B cell (primary cell): ENCODE measurements around the gene CLEC1A. TPM values are rescaled to one million over a fixed set of nuclear protein-coding genes. Genes with fewer than 3 reads are reported as not detected.

Source experiments
- ATAC-seq: fragments of 200-7000 bp; cut with Tn5 transposase; one replicate; pipeline ENCODE4 v1.10.0; 2021; ENCODE audit warnings: low read depth, mild to moderate bottlenecking, moderate number of reproducible peaks, moderate library complexity
- CTCF ChIA-PET: fragments of 350-600 bp; sonication (Branson Sonifier 250); formaldehyde crosslinking; loops from one replicate; lab custom pipeline; 2021; ENCODE audit warnings: antibody characterized with exemption, inconsistent platforms; lab: Charles Lee
- POLR2A ChIA-PET: fragments of 350-600 bp; sonication (Branson Sonifier 250); formaldehyde crosslinking; loops from one replicate; lab custom pipeline; 2021; ENCODE audit warnings: antibody characterized with exemption; lab: Charles Lee
- DNase-seq: peaks from one replicate; pipeline ENCODE4 v3.0.0; 2013
- H2AFZ ChIP-seq: 2 replicates; pipeline ENCODE4 v1.6.1; 2012; ENCODE audit warnings: mild to moderate bottlenecking, low read depth, low read length; ENCODE audit not compliant: insufficient read depth, poor library complexity, severe bottlenecking
- H3K27ac ChIP-seq, 2 donors: 1 replicate in 1 of 2; 2 replicates in 1 of 2; pipeline ENCODE4 v1.5.1; 2012 to 2013; ENCODE audit warnings: low read length in 2 of 2, mild to moderate bottlenecking in 2 of 2, moderate library complexity in 1 of 2
- H3K27me3 ChIP-seq, 4 experiments: fragments of 200-600 bp in 1 of 4; sonication (generic) in 1 of 4; replicated peaks in 1 of 4; 1 replicate in 2 of 4; 2 replicates in 2 of 4; pipeline versions ENCODE4 v1.6.1 to v1.7.0; 2013 to 2016; ENCODE audit warnings: low read length in 3 of 4, mild to moderate bottlenecking in 2 of 4, mixed read lengths in 1 of 4, moderate library complexity in 1 of 4; ENCODE audit not compliant: insufficient read depth in 4 of 4, control insufficient read depth in 3 of 4; ENCODE audit errors: control extremely low read depth in 1 of 4
- H3K36me3 ChIP-seq, 2 experiments: replicated peaks in 1 of 2; 1 replicate in 1 of 2; 2 replicates in 1 of 2; pipeline versions ENCODE4 v1.6.1 to v1.7.1; 2013; ENCODE audit warnings: low read length in 1 of 2; ENCODE audit not compliant: insufficient read depth in 2 of 2, control insufficient read depth in 1 of 2; ENCODE audit errors: control extremely low read depth in 1 of 2, extremely low read depth in 1 of 2
- H3K4me1 ChIP-seq, 2 donors: fragments of 200-600 bp in 1 of 2; sonication (generic) in 1 of 2; 1 replicate in 1 of 2; 2 replicates in 1 of 2; pipeline versions ENCODE4 v1.5.1 to v1.6.1; 2013 to 2017; ENCODE audit warnings: low read length in 2 of 2; ENCODE audit not compliant: control insufficient read depth in 2 of 2, insufficient read depth in 2 of 2
- H3K4me2 ChIP-seq: replicated peaks from 2 replicates; pipeline ENCODE3; 2012; ENCODE audit warnings: mild to moderate bottlenecking, low read depth, low read length; ENCODE audit not compliant: poor library complexity, severe bottlenecking
- H3K4me3 ChIP-seq, 5 experiments: fragments of 200-600 bp in 1 of 5; sonication (generic) in 1 of 5; 1 replicate in 3 of 5; 2 replicates in 2 of 5; pipeline versions ENCODE4 v1.5.1 to v1.7.0; 2011 to 2016; ENCODE audit warnings: low read length in 4 of 5, mild to moderate bottlenecking in 4 of 5, low read depth in 2 of 5, control low read depth in 1 of 5, moderate library complexity in 1 of 5; ENCODE audit not compliant: insufficient read depth in 1 of 5; ENCODE audit errors: control extremely low read depth in 1 of 5, extremely low read depth in 1 of 5
- H3K79me2 ChIP-seq: fragments of 200-600 bp; sonication (generic); one replicate; pipeline ENCODE4 v1.6.0; 2016; ENCODE audit warnings: low read length; ENCODE audit not compliant: control insufficient read depth, insufficient read depth
- H3K9ac ChIP-seq: fragments of 200-600 bp; sonication (generic); 2 replicates; pipeline ENCODE4 v1.6.1; 2017; ENCODE audit warnings: mild to moderate bottlenecking, low read length, moderate library complexity
- H3K9me3 ChIP-seq, 3 donors: one replicate each; pipeline versions ENCODE4 v1.6.1 to v1.7.1; 2013; ENCODE audit warnings: low read length in 2 of 3; ENCODE audit not compliant: control insufficient read depth in 2 of 3, insufficient read depth in 1 of 3; ENCODE audit errors: control extremely low read depth in 1 of 3
- H4K20me1 ChIP-seq: 2 replicates; pipeline ENCODE4 v1.6.0; 2012; ENCODE audit warnings: mild to moderate bottlenecking, low read length; ENCODE audit not compliant: insufficient read depth, control insufficient read depth, poor library complexity, severe bottlenecking
- H3K27ac Mint-ChIP-seq: one replicate; pipeline ENCODE4 v1.8.0; 2021; ENCODE audit warnings: mixed read lengths
- H3K27me3 Mint-ChIP-seq: one replicate; pipeline ENCODE4 v1.8.0; 2021; ENCODE audit warnings: mixed read lengths
- H3K4me1 Mint-ChIP-seq: one replicate; pipeline ENCODE4 v1.8.0; 2021; ENCODE audit warnings: mixed read lengths
- H3K4me3 Mint-ChIP-seq: one replicate; pipeline ENCODE4 v1.8.0; 2021; ENCODE audit warnings: mixed read lengths
- H3K9me3 Mint-ChIP-seq: one replicate; pipeline ENCODE4 v1.8.0; 2022; ENCODE audit warnings: mixed read lengths; ENCODE audit not compliant: insufficient read depth
- CTCF ChIP-seq: fragments of 200-600 bp; IDR thresholded peaks from one replicate; pipeline ENCODE4 v1.8.0; 2022; ENCODE audit warnings: antibody characterized with exemption, mild to moderate bottlenecking
- EZH2 ChIP-seq: IDR thresholded peaks from 2 replicates; pipeline ENCODE4 v1.6.1; 2012; ENCODE audit warnings: borderline replicate concordance, low read depth, mild to moderate bottlenecking, moderate library complexity, low read length; ENCODE audit not compliant: insufficient read depth, poor library complexity, severe bottlenecking
- WGBS: methylation state at CpG from one replicate; pipeline ENCODE4 v1.1.5; 2013; ENCODE audit warnings: missing lambda C conversion rate; ENCODE audit not compliant: insufficient coverage; 5-methylcytosine and 5-hydroxymethylcytosine counted together
- intact Hi-C: fragments of 100-400 bp; cut with micrococcal nuclease; formaldehyde crosslinking; loops from one replicate; pipeline ENCODE4 v1.10.0; 2022
- polyA plus RNA-seq: library from polyadenylated mRNA; depleted of rRNA; stranded (reverse); fragments of >200 nt; gene quantifications from 2 replicates; pipeline ENCODE4 v1.2.3, GENCODE V29; 2012
- total RNA-seq, 2 donors: library from RNA; stranded (reverse); fragments of 120-200 nt in 1 of 2; gene quantifications; 1 replicate in 1 of 2; 2 replicates in 1 of 2; pipeline versions ENCODE4 v1.2.3 to v1.2.4, GENCODE V29; 2013 to 2022

The CLEC1A gene
- total and polyA plus RNA-seq, 2 donors (not counting 1 experiment from before 2014, with no cell fraction given), result 0.10 TPM; not detected in 1

DNA sequence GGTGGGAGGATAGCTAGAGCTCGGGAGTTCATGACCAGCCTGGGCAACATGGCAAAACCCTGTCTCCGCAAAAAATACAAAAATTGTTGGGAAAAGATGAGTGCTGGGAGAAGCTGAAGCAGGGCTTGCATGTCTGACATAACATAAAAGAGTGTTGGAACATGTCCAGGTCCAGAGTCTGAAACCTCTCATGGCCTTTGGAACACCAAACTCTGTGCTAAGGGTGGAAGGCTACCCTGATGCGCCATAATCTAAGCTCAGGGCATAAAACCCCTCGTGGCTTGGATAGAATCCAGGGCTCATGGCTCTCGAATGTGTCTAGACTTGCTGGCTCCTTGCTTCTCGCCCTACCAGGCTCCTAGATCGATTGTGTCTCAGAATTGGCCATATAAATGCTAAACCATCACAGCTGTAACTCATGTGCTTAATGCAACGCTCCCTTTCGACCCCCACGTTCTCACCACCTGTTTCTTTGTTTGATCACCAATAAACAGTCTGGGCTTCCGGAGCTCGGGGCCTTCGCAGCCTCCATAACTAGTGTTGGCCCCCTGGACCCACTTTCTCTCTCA lies 37.9 kb upstream of the CLEC1A start:
- WGBS, result 83% methylated on average over 13 of the region's 13 CpGs
- Histone ChIP-seq H3K4me1 (no peaks in the 10 kb centered on the region), H3K4me2 (no peak overlapping the region), H3K4me3 (no peak overlapping the region), H2AFZ (no peak overlapping the region), H3K9ac (no peak overlapping the region), H4K20me1 (no peaks in the 10 kb centered on the region), H3K27me3 (peaks cover 0 to 17% (median 11%) of the 10 kb centered on the region in 4 experiments), H3K9me3 (peaks cover 0 to 2% (median 0%) of the 10 kb centered on the region in 3 donors), H3K27ac (no peak overlapping the region), H3K79me2 (no peaks in the 10 kb centered on the region), H3K36me3 (no peaks in the 10 kb centered on the region)
- Mint-ChIP-seq H3K27me3 (peaks cover 34% of the 10 kb centered on the region), H3K9me3 (no peaks in the 10 kb centered on the region), H3K27ac (no peak overlapping the region), H3K4me1 (peaks cover 2% of the 10 kb centered on the region), H3K4me3 (no peak overlapping the region)
- ATAC-seq (no peak), DNase-seq (no peak)
- ChIA-PET CTCF (interaction anchor here (1.1 kb wide), 1 partner anchor 15 kb away, joined by 4 read pairs; no protein-coding TSS in a partner anchor), POLR2A (no interaction called here)
- intact Hi-C loops, result no loop called here
- TF ChIP-seq CTCF, result no peak
- no peak for TF ChIP-seq EZH2

DNA sequence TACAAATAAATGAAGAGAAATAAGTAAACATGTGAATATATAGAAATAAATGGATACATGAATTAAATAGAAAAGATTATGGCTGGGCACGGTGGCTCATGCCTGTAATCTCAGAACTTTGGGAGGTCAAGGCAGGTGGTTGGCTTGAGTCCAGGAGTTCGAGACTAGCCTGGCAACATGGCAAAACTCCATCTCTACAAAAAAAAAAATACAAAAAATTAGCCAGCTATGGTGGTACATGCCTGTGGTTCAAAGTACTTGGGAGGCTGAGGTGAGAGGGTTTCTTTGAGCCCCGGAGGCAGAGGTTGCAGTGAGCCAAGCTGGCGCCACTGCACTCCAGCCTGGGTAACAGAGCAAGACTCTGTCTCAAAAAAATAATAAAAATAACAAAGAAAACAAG lies 36.3 kb upstream of the CLEC1A start:
- CTCF ChIA-PET, result interaction anchor here (0.7 kb wide), 1 partner anchor 17 kb away, joined by 3 read pairs; no protein-coding TSS in a partner anchor
- ATAC-seq (no peak), DNase-seq (no peak)
- Histone ChIP-seq H3K79me2 (no peaks in the 10 kb centered on the region), H3K27ac (no peak overlapping the region), H3K9me3 (peaks cover 0 to 4% (median 0%) of the 10 kb centered on the region in 3 donors), H3K4me1 (peaks cover 0 to 4% of the 10 kb centered on the region in 2 donors), H3K9ac (no peak overlapping the region), H3K36me3 (no peaks in the 10 kb centered on the region), H3K4me2 (no peak overlapping the region), H4K20me1 (no peaks in the 10 kb centered on the region), H2AFZ (no peak overlapping the region), H3K4me3 (no peak overlapping the region), H3K27me3 (peaks cover 0 to 22% (median 9%) of the 10 kb centered on the region in 4 experiments)
- H3K4me3 Mint-ChIP-seq, result no peak overlapping the region
- TF ChIP-seq EZH2 (no peak), CTCF (no peak)
- H3K27ac Mint-ChIP-seq, result no peak overlapping the region
- no peaks in the 10 kb centered on the region for H3K9me3 Mint-ChIP-seq
- no CpG with 5 or more reads among the region's 4 CpGs for WGBS
- POLR2A ChIA-PET, result no interaction called here
- peaks cover 42% of the 10 kb centered on the region for H3K27me3 Mint-ChIP-seq
- intact Hi-C loops, result no loop called here
- H3K4me1 Mint-ChIP-seq, result peaks cover 3% of the 10 kb centered on the region
